Psoas muscle (tissue), 8 donors: Measurements from ENCODE around the gene MAP6. TPM values are rescaled to one million over a fixed set of nuclear protein-coding genes. Genes with fewer than 3 reads are reported as not detected.

Source experiments
- ATAC-seq, 4 donors: fragments of 200-7000 bp; cut with Tn5 transposase; one replicate each; pipeline ENCODE4 v1.9.1; 2020; ENCODE audit warnings: moderate library complexity in 3 of 4, mild to moderate bottlenecking in 2 of 4
- DNase-seq, 2 donors: peaks; one replicate each; pipeline ENCODE4 v3.0.0-alpha.2; 2020
- H3K27ac ChIP-seq: fragments of 200-600 bp; one replicate; pipeline ENCODE4 v1.8.0; 2022
- H3K27me3 ChIP-seq, 3 donors: fragments of 200-600 bp in 1 of 3; one replicate each; pipeline versions ENCODE4 v1.6.1 to v1.8.0; 2013 to 2022; ENCODE audit warnings: low read length in 2 of 3, mild to moderate bottlenecking in 2 of 3, moderate library complexity in 1 of 3; ENCODE audit not compliant: insufficient read depth in 3 of 3
- H3K36me3 ChIP-seq, 2 donors: fragments of 200-600 bp in 1 of 2; one replicate each; pipeline versions ENCODE4 v1.6.1 to v1.8.0; 2013 to 2022; ENCODE audit warnings: low read depth in 1 of 2, mild to moderate bottlenecking in 1 of 2, moderate library complexity in 1 of 2; ENCODE audit not compliant: insufficient read depth in 1 of 2
- H3K4me1 ChIP-seq: fragments of 200-600 bp; one replicate; pipeline ENCODE4 v1.8.0; 2022
- H3K4me3 ChIP-seq: fragments of 200-600 bp; one replicate; pipeline ENCODE4 v1.8.0; 2022; ENCODE audit warnings: mild to moderate bottlenecking
- H3K9me3 ChIP-seq: fragments of 200-600 bp; one replicate; pipeline ENCODE4 v1.8.0; 2022
- CTCF ChIP-seq: fragments of 200-600 bp; IDR thresholded peaks from one replicate; pipeline ENCODE4 v1.8.0; 2022; ENCODE audit warnings: antibody characterized with exemption
- WGBS, 3 donors: extraction: QIAGEN DNeasy Blood & Tissue Kit; methylation state at CpG; one replicate each; pipeline versions ENCODE4 v1.1.6 to v1.1.7; 2013; 5-methylcytosine and 5-hydroxymethylcytosine counted together
- intact Hi-C, 2 donors: fragments of 100-400 bp; cut with DNase I; formaldehyde crosslinking; loops; one replicate each; pipeline versions ENCODE4 v1.11.0 to v1.14.2; 2022
- polyA plus RNA-seq, 3 donors: library from polyadenylated mRNA; stranded (reverse); fragments of 200-250 nt; gene quantifications; one replicate each; pipeline ENCODE4 v1.2.3, GENCODE V29; 2013
- total RNA-seq, 4 donors: library from RNA; stranded (reverse); fragmentation: NEBNext Ultra II Directional in 2 of 4; extraction: Animal tissue kit (Norgen Biotek cat#: 25700) in 2 of 4; gene quantifications; one replicate each; pipeline versions ENCODE4 v1.2.1 to v1.2.4, GENCODE V29; 2021 to 2023
- donor health status: healthy with polysubstance abuse.
- donor health status: DM: no; HTN: no; CAD: no; lungs with moderate emphysema.
- donor health status: Bipolar disorder and iron deficiency.
- donor health status: healthy.
- donor health status: DM: yes; HTN: yes; CAD: no.
- donor health status: DM: no; HTN: no; CAD: no.
- donor health status: DM: no; HTN: no; CAD: no.
- donor health status: DM: yes; HTN: yes; CAD: no.

MAP6 gene
- total and polyA plus RNA-seq, 7 donors = 0.14 to 0.56 (median 0.26) TPM

- no peak for ATAC-seq
- 40 to 43% (median 42%) methylated on average over 3 of the region's 3 CpGs for WGBS, 3 donors
- intact Hi-C loops = no loop called here
Measured at GRCh38 chr11:75665126-75665525, 3.7 kb downstream of the MAP6 start.

DNA sequence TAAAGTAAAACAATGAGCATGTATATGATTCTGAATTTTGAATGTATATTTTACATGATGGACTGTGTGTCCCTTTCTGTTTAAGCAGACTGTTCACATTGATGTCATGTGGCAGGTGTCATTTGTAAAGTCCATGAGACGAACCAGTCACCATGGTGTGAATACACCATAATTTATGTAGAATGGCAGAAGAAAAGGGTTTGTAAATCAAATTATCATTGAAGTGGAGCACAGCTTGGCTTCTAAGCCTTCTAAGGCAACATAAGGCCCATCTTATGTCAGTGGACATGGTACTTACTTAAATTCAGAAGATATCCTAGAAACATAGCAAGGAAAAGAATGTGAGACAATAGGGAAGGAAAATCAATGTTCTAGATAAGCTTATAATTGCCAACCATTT, 4.4 kb downstream of the MAP6 start:
- Histone ChIP-seq H3K9me3 (no peaks in the 10 kb centered on the region), H3K4me3 (no peak overlapping the region), H3K27me3 (peaks cover 0 to 45% (median 18%) of the 10 kb centered on the region in 3 donors), H3K27ac (no peak overlapping the region), H3K4me1 (peaks cover 6% of the 10 kb centered on the region), H3K36me3 (no peaks in the 10 kb centered on the region)
- DNase-seq (no peak), ATAC-seq (no peak)
- 78 to 93% (median 86%) methylated on average over 1 of the region's 1 CpG for WGBS, 3 donors
- intact Hi-C loops = no loop called here
- no peak for TF ChIP-seq CTCF

More at GRCh38 chr11:75665126-75665525, 3.7 kb downstream of the MAP6 start:
- Histone ChIP-seq H3K9me3 (no peaks in the 10 kb centered on the region), H3K36me3 (no peaks in the 10 kb centered on the region), H3K27ac (no peak overlapping the region), H3K4me3 (no peak overlapping the region), H3K4me1 (peaks cover 6% of the 10 kb centered on the region), H3K27me3 (peaks cover 0 to 51% (median 19%) of the 10 kb centered on the region in 3 donors)
- no peak for TF ChIP-seq CTCF
- DNase-seq = no peak

DNA sequence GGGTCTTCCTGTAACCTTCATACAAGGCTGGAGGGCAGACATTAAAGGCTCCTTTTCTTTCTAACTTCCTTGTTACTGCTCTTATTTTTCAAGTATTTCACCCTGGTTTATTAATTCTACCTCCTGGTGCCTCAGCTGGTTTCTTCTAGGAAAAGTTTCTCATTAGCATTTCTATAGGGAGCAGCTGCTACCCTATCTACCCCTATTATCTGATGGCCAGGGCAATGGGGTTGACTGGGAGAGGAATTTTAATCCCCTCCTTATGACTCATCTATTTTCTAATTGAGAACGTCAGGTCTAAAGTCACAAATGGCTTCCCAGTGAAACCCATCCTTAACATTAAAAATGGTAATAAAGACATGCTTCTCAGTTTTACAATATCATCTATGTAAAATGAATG, 5.0 kb downstream of the MAP6 start:
- H3K27me3 ChIP-seq = peaks cover 0 to 40% (median 14%) of the 10 kb centered on the region in 3 donors
- H3K4me1 ChIP-seq = peaks cover 6% of the 10 kb centered on the region
- 59 to 67% (median 66%) methylated on average over 1 of the region's 1 CpG for WGBS, 3 donors
- intact Hi-C loops = no loop called here
- no peaks in the 10 kb centered on the region for H3K36me3 ChIP-seq
- DNase-seq (no peak), ATAC-seq (no peak)
- H3K9me3 ChIP-seq = no peaks in the 10 kb centered on the region
- TF ChIP-seq CTCF = no peak
- no peak overlapping the region for H3K27ac ChIP-seq
- H3K4me3 ChIP-seq = no peak overlapping the region

GRCh38 chr11:75659836-75660235, 9.0 kb downstream of the MAP6 start:
- Histone ChIP-seq H3K36me3 (no peaks in the 10 kb centered on the region), H3K27me3 (peaks cover 0 to 10% (median 0%) of the 10 kb centered on the region in 3 donors), H3K27ac (no peak overlapping the region), H3K9me3 (no peaks in the 10 kb centered on the region), H3K4me1 (no peaks in the 10 kb centered on the region), H3K4me3 (no peak overlapping the region)
- DNase-seq = no peak
- ATAC-seq = no peak
- TF ChIP-seq CTCF = no peak
- WGBS, 3 donors = 92 to 95% (median 94%) methylated on average over 1 of the region's 1 CpG
- intact Hi-C loops = no loop called here

- no peaks in the 10 kb centered on the region for H3K9me3 ChIP-seq
- no peaks in the 10 kb centered on the region for H3K4me1 ChIP-seq
- H3K27me3 ChIP-seq = peaks cover 0 to 10% (median 0%) of the 10 kb centered on the region in 3 donors
- intact Hi-C loops = no loop called here
- WGBS, 3 donors = 65 to 69% (median 68%) methylated on average over 6 of the region's 6 CpGs
- H3K27ac ChIP-seq = no peak overlapping the region
- H3K36me3 ChIP-seq = no peaks in the 10 kb centered on the region
- no peak for TF ChIP-seq CTCF
- DNase-seq (no peak), ATAC-seq (no peak)
- H3K4me3 ChIP-seq = no peak overlapping the region
Measured at GRCh38 chr11:75656044-75656727, 12.7 kb downstream of the MAP6 start.
